ENCODE measurements around the gene KRT72. TPM values are rescaled to one million over a fixed set of nuclear protein-coding genes. Genes with fewer than 3 reads are reported as not detected.

Gene KRT72
- total RNA-seq, 1 donor from 2014 or later = not detected

- no peak for DNase-seq (ENCODE audit: low read depth, low spot score)
These were observed 57.0 kb downstream of the KRT72 start for GRCh38 chr12:52543985-52544883.

GRCh38 chr12:52542785-52543318 lies 58.4 kb downstream of the KRT72 start:
- DNase-seq (ENCODE audit: low read depth, low spot score) = no peak

GRCh38 chr12:52542157-52542556 lies 59.1 kb downstream of the KRT72 start:
- DNase-seq (ENCODE audit: low read depth, low spot score) = no peak

GRCh38 chr12:52541709-52542108 lies 59.6 kb downstream of the KRT72 start:
- no peak for DNase-seq (ENCODE audit: low read depth, low spot score)

GRCh38 chr12:52540531-52540930 lies 60.7 kb downstream of the KRT72 start:
- no peak for DNase-seq (ENCODE audit: low read depth, low spot score)

GRCh38 chr12:52539821-52540173 lies 61.5 kb downstream of the KRT72 start:
- no peak for DNase-seq (ENCODE audit: low read depth, low spot score)

- no peak for DNase-seq (ENCODE audit: low read depth, low spot score)
These were observed 62.0 kb downstream of the KRT72 start for GRCh38 chr12:52539083-52539820.

- no peak for DNase-seq (ENCODE audit: low read depth, low spot score)
These were observed 64.2 kb downstream of the KRT72 start for GRCh38 chr12:52537101-52537500.

Other genes starting within 250 kb of the KRT72 start
- gene KRT85, start 234.0 kb downstream of the KRT72 start, total RNA-seq = under 0.01 TPM in 1 of 2 replicates, not detected in the other
- not detected in 2 replicates for gene KRT84, start 215.8 kb downstream of the KRT72 start, total RNA-seq
- not detected in 2 replicates for gene KRT82, start 195.1 kb downstream of the KRT72 start, total RNA-seq
- not detected in 2 replicates for gene KRT75, start 167.1 kb downstream of the KRT72 start, total RNA-seq
- gene KRT6B, start 149.3 kb downstream of the KRT72 start, total RNA-seq = 0.07 and 0.18 TPM in 2 replicates
- gene KRT6C, start 127.7 kb downstream of the KRT72 start, total RNA-seq = 0.07 TPM in 1 of 2 replicates, not detected in the other
- 0.79 and 12.6 TPM in 2 replicates for gene KRT6A, start 108.2 kb downstream of the KRT72 start, total RNA-seq
- gene KRT5, start 81.1 kb downstream of the KRT72 start, total RNA-seq = 0.66 and 2.0 TPM in 2 replicates
- gene KRT71, start 48.3 kb downstream of the KRT72 start, total RNA-seq = not detected in 2 replicates
- gene KRT74, start 27.6 kb downstream of the KRT72 start, total RNA-seq = not detected in 2 replicates
- gene KRT73, start 17.1 kb upstream of the KRT72 start, total RNA-seq = not detected in 2 replicates
- not detected in 2 replicates for gene KRT2, start 50.7 kb upstream of the KRT72 start, total RNA-seq
- not detected in 2 replicates for gene KRT1, start 78.9 kb upstream of the KRT72 start, total RNA-seq
- not detected in 2 replicates for gene KRT77, start 102.1 kb upstream of the KRT72 start, total RNA-seq
- not detected in 2 replicates for gene KRT76, start 175.9 kb upstream of the KRT72 start, total RNA-seq
- gene KRT3, start 194.7 kb upstream of the KRT72 start, total RNA-seq = not detected in 2 replicates
- not detected in 2 replicates for gene KRT4, start 212.7 kb upstream of the KRT72 start, total RNA-seq
- not detected in 2 replicates for gene KRT79, start 232.8 kb upstream of the KRT72 start, total RNA-seq
- not detected in 2 replicates for gene KRT78, start 247.5 kb upstream of the KRT72 start, total RNA-seq

All from pulmonary artery endothelial cell (primary cell).